Epithelial cell of esophagus (primary cell): ENCODE data around the gene RPTOR.

Experiments used
- DNase-seq: peaks from one replicate; pipeline ENCODE4 v3.0.0; 2010; ENCODE audit warnings: low read depth
- H3K4me3 ChIP-seq: 2 replicates; pipeline ENCODE4 v1.5.1; 2011; ENCODE audit warnings: mild to moderate bottlenecking, low read length, control low read depth
- TF ChIP-seq, protein P1 (sequence below): IDR thresholded peaks from 2 replicates; pipeline ENCODE4 v1.5.1; 2011; ENCODE audit warnings: low read depth, mild to moderate bottlenecking, low read length, control low read depth, inconsistent platforms; ENCODE audit not compliant: insufficient read depth; ENCODE audit errors: missing control alignments

The RPTOR gene

GRCh38 chr17:81008140-81008539, 463.5 kb downstream of the RPTOR start:
- no peak for DNase-seq
- TF ChIP-seq, protein P1, sequence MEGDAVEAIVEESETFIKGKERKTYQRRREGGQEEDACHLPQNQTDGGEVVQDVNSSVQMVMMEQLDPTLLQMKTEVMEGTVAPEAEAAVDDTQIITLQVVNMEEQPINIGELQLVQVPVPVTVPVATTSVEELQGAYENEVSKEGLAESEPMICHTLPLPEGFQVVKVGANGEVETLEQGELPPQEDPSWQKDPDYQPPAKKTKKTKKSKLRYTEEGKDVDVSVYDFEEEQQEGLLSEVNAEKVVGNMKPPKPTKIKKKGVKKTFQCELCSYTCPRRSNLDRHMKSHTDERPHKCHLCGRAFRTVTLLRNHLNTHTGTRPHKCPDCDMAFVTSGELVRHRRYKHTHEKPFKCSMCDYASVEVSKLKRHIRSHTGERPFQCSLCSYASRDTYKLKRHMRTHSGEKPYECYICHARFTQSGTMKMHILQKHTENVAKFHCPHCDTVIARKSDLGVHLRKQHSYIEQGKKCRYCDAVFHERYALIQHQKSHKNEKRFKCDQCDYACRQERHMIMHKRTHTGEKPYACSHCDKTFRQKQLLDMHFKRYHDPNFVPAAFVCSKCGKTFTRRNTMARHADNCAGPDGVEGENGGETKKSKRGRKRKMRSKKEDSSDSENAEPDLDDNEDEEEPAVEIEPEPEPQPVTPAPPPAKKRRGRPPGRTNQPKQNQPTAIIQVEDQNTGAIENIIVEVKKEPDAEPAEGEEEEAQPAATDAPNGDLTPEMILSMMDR, result no peak
- no peak overlapping the region for H3K4me3 ChIP-seq

DNA sequence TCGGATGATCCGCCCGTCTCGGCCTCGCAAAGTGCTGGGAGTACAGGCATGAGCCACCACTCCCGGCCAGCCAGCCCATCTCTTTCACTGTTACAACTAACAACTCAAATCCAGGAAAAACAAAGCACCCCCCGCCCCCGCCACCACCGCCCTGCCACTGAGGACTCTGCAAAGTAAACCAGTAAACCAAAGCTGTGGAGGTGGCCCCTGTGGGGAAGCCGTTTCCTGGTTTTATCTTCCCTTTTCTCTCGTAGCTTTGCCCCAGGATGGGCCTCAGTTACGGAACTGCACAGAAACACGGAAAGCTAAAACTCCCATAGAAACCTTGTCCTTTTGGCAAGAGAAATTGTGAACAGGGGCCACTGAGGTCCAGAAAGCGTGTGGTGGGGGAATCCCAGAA, 464.5 kb downstream of the RPTOR start:
- H3K4me3 ChIP-seq, result no peak overlapping the region
- no peak for DNase-seq
- TF ChIP-seq, protein P1, result no peak

- no peak for DNase-seq
- H3K4me3 ChIP-seq, result no peak overlapping the region
- TF ChIP-seq, protein P1, result no peak
Measured at GRCh38 chr17:81010935-81011334, 466.3 kb downstream of the RPTOR start.

DNA sequence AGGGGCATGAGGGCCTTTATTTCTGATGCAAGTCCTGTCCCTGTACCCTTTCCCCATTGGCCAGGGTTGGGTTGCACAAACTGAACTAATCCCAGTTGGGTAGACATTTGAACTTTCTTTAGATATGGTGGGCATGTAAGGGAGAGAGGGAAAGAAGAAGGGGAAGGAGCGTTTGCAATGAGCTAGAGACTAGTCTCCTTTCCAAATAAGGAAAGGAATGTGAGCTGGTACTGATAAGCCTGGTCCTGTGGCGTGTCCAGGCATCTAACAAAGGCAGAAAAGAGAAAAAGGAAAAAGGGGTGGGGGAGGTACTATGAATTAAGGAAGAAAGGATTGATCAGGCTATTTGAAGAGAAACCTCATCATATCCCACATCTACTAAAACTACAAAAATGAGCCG, 467.3 kb downstream of the RPTOR start:
- no peak overlapping the region for H3K4me3 ChIP-seq
- TF ChIP-seq, protein P1, result no peak
- DNase-seq, result no peak

- H3K4me3 ChIP-seq, result no peak overlapping the region
- no peak for DNase-seq
- TF ChIP-seq, protein P1, result no peak
Measured at GRCh38 chr17:81012574-81013447, 468.2 kb downstream of the RPTOR start.

DNA sequence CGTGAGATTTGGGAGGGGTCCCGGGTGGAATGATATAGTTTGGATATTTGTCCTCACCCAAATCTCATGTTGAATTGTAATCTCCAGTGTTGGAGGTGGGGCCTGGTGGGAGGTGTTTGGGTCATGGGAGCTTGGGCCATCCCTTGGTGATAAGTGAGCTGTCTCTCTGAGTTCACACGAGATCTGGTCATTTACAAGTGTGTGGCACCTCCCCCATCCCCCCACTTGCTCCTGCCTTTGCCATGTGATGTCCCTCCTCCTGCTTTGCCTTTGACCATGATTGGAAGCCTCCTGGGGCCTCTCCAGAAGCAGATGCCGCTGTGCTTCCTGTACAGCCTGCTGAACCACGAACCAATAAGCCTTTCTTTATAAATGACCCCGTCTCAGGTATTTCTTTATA, 469.0 kb downstream of the RPTOR start:
- no peak for DNase-seq
- TF ChIP-seq, protein P1, result no peak

GRCh38 chr17:81015136-81015535, 470.5 kb downstream of the RPTOR start:
- no peak for DNase-seq
- no peak overlapping the region for H3K4me3 ChIP-seq
- TF ChIP-seq, protein P1, result no peak

More for the DNA sequence above, 469.0 kb downstream of the RPTOR start:
- H3K4me3 ChIP-seq, result no peak overlapping the region
